Natural killer cell treated with Interleukin-12 subunit alpha and Interleukin-12 subunit beta and Interleukin-15 and Interleukin-18, amount 100 ng/mL, for 72 hours (primary cell): Measurements from ENCODE around the gene AEBP1. TPM values are rescaled to one million over a fixed set of nuclear protein-coding genes. Genes with fewer than 3 reads are reported as not detected.
A peak's percentile ranks its signal among the peaks of the same experiment; 100 is the strongest.

Source experiments
- ATAC-seq, 2 donors: fragments of 150-1000 bp; cut with Tn5 transposase in 1 of 2; sonication (Bioruptor Pico), chemical (Tn5 transposase) in 1 of 2; 2 replicates each; pipeline ENCODE4 v1.10.0; 2021
- DNase-seq: peaks from one replicate; pipeline ENCODE4 v3.0.0; 2022; ENCODE audit warnings: low spot score
- H3K27ac Mint-ChIP-seq, 2 donors: 1 replicate in 1 of 2; 2 replicates in 1 of 2; pipeline ENCODE4 v1.8.0; 2022; ENCODE audit warnings: mixed read lengths in 2 of 2, mild to moderate bottlenecking in 1 of 2, moderate library complexity in 1 of 2
- H3K27me3 Mint-ChIP-seq, 2 donors: 1 replicate in 1 of 2; 2 replicates in 1 of 2; pipeline ENCODE4 v1.8.0; 2022; ENCODE audit warnings: mixed read lengths in 2 of 2
- H3K36me3 Mint-ChIP-seq: one replicate; pipeline ENCODE4 v1.8.0; 2022; ENCODE audit warnings: mixed read lengths
- H3K4me1 Mint-ChIP-seq, 2 donors: 1 replicate in 1 of 2; 2 replicates in 1 of 2; pipeline ENCODE4 v1.8.0; 2022; ENCODE audit warnings: low read depth in 2 of 2, mixed read lengths in 2 of 2, mild to moderate bottlenecking in 1 of 2
- H3K4me3 Mint-ChIP-seq: one replicate; pipeline ENCODE4 v1.8.0; 2022; ENCODE audit warnings: mixed read lengths
- H3K9me3 Mint-ChIP-seq: 2 replicates; pipeline ENCODE4 v1.8.0; 2022; ENCODE audit warnings: mixed read lengths
- total RNA-seq, 2 donors: library from RNA; stranded (reverse); gene quantifications; one replicate each; pipeline ENCODE4 v1.2.3, GENCODE V29; 2022

Gene AEBP1
- total RNA-seq, 2 donors from 2014 or later = 1.0 to 2.4 TPM

GRCh38 chr7:44074349-44074695, 29.8 kb upstream of the AEBP1 start:
- no peaks in the 10 kb centered on the region for H3K9me3 Mint-ChIP-seq
- H3K4me1 Mint-ChIP-seq = peaks cover 21 to 24% of the 10 kb centered on the region in 2 donors
- peaks cover 7% of the 10 kb centered on the region for H3K36me3 Mint-ChIP-seq
- DNase-seq (no peak), ATAC-seq (peak in 1 of 2 donors; percentile 23)
- no peaks in the 10 kb centered on the region for H3K27me3 Mint-ChIP-seq
- peak overlapping the region; percentile 42 for H3K4me3 Mint-ChIP-seq
- H3K27ac Mint-ChIP-seq = peak overlapping the region; percentile 84 to 86

- peak overlapping the region; percentile 84 to 86 for H3K27ac Mint-ChIP-seq
- no peaks in the 10 kb centered on the region for H3K9me3 Mint-ChIP-seq
- ATAC-seq (no peak), DNase-seq (no peak)
- peaks cover 21 to 24% of the 10 kb centered on the region in 2 donors for H3K4me1 Mint-ChIP-seq
- no peaks in the 10 kb centered on the region for H3K27me3 Mint-ChIP-seq
- H3K36me3 Mint-ChIP-seq = peaks cover 7% of the 10 kb centered on the region
- no peak overlapping the region for H3K4me3 Mint-ChIP-seq
Observed at GRCh38 chr7:44075296-44076075, 28.7 kb upstream of the AEBP1 start.

GRCh38 chr7:44076101-44076895, 27.8 kb upstream of the AEBP1 start:
- Mint-ChIP-seq H3K27ac (peak overlapping the region in 1 of 2 donors; percentile 71), H3K27me3 (no peaks in the 10 kb centered on the region), H3K9me3 (no peaks in the 10 kb centered on the region), H3K4me1 (peaks cover 28 to 30% of the 10 kb centered on the region in 2 donors), H3K36me3 (peaks cover 11% of the 10 kb centered on the region), H3K4me3 (no peak overlapping the region)
- ATAC-seq (no peak), DNase-seq (no peak)

- Mint-ChIP-seq H3K9me3 (no peaks in the 10 kb centered on the region), H3K36me3 (peaks cover 12% of the 10 kb centered on the region), H3K4me3 (no peak overlapping the region), H3K27me3 (no peaks in the 10 kb centered on the region), H3K4me1 (peaks cover 30 to 32% of the 10 kb centered on the region in 2 donors), H3K27ac (peak overlapping the region; percentile 70 to 71)
- DNase-seq (no peak), ATAC-seq (no peak)
Observed at GRCh38 chr7:44077061-44077460, 27.1 kb upstream of the AEBP1 start.

GRCh38 chr7:44077681-44078091, 26.5 kb upstream of the AEBP1 start:
- Mint-ChIP-seq H3K36me3 (peaks cover 12% of the 10 kb centered on the region), H3K27ac (peak overlapping the region; percentile 70 to 71), H3K4me3 (peak overlapping the region; percentile 66), H3K4me1 (peaks cover 29 to 30% of the 10 kb centered on the region in 2 donors), H3K9me3 (no peaks in the 10 kb centered on the region), H3K27me3 (no peaks in the 10 kb centered on the region)
- peak; percentile 74 for DNase-seq
- ATAC-seq = no peak

GRCh38 chr7:44078521-44078920, 25.6 kb upstream of the AEBP1 start:
- H3K27ac Mint-ChIP-seq = peak overlapping the region; percentile 70 to 71
- H3K36me3 Mint-ChIP-seq = peaks cover 12% of the 10 kb centered on the region
- peak overlapping the region; percentile 27 for H3K4me3 Mint-ChIP-seq
- H3K9me3 Mint-ChIP-seq = no peaks in the 10 kb centered on the region
- DNase-seq = no peak
- peaks cover 34 to 39% of the 10 kb centered on the region in 2 donors for H3K4me1 Mint-ChIP-seq
- no peak for ATAC-seq
- H3K27me3 Mint-ChIP-seq = no peaks in the 10 kb centered on the region

- Mint-ChIP-seq H3K27ac (no peak overlapping the region), H3K27me3 (no peaks in the 10 kb centered on the region), H3K4me1 (peaks cover 34 to 39% of the 10 kb centered on the region in 2 donors), H3K9me3 (no peaks in the 10 kb centered on the region), H3K36me3 (peaks cover 12% of the 10 kb centered on the region), H3K4me3 (no peak overlapping the region)
- DNase-seq = peak; percentile 55
- ATAC-seq = no peak
Observed at GRCh38 chr7:44079331-44080021, 24.7 kb upstream of the AEBP1 start.

- peaks cover 12% of the 10 kb centered on the region for H3K36me3 Mint-ChIP-seq
- no peak overlapping the region for H3K4me3 Mint-ChIP-seq
- no peaks in the 10 kb centered on the region for H3K9me3 Mint-ChIP-seq
- ATAC-seq (no peak), DNase-seq (no peak)
- no peak overlapping the region for H3K27ac Mint-ChIP-seq
- H3K27me3 Mint-ChIP-seq = no peaks in the 10 kb centered on the region
- peaks cover 34 to 39% of the 10 kb centered on the region in 2 donors for H3K4me1 Mint-ChIP-seq
Observed at GRCh38 chr7:44080118-44080517, 24.0 kb upstream of the AEBP1 start.

- no peaks in the 10 kb centered on the region for H3K9me3 Mint-ChIP-seq
- ATAC-seq (no peak), DNase-seq (peak; percentile 60)
- peaks cover 34 to 39% of the 10 kb centered on the region in 2 donors for H3K4me1 Mint-ChIP-seq
- peak overlapping the region; percentile 90 to 93 for H3K27ac Mint-ChIP-seq
- H3K27me3 Mint-ChIP-seq = no peaks in the 10 kb centered on the region
- peak overlapping the region; percentile 94 for H3K4me3 Mint-ChIP-seq
- H3K36me3 Mint-ChIP-seq = peaks cover 12% of the 10 kb centered on the region
Observed at GRCh38 chr7:44080686-44081265, 23.4 kb upstream of the AEBP1 start.

GRCh38 chr7:44081266-44081748, 22.8 kb upstream of the AEBP1 start:
- H3K27me3 Mint-ChIP-seq = no peaks in the 10 kb centered on the region

GRCh38 chr7:44082541-44083207, 21.5 kb upstream of the AEBP1 start:
- ATAC-seq (peak; percentile 97 to 98), DNase-seq (peak; percentile 99)
- no peaks in the 10 kb centered on the region for H3K27me3 Mint-ChIP-seq
- peak overlapping the region; percentile 90 to 93 for H3K27ac Mint-ChIP-seq
- H3K4me1 Mint-ChIP-seq = peaks cover 27 to 32% of the 10 kb centered on the region in 2 donors
- peaks cover 9% of the 10 kb centered on the region for H3K36me3 Mint-ChIP-seq
- no peaks in the 10 kb centered on the region for H3K9me3 Mint-ChIP-seq
- H3K4me3 Mint-ChIP-seq = peak overlapping the region; percentile 94

More at GRCh38 chr7:44081266-44081748, 22.8 kb upstream of the AEBP1 start:
- H3K4me1 Mint-ChIP-seq = peaks cover 34 to 39% of the 10 kb centered on the region in 2 donors
- ATAC-seq = no peak
- peaks cover 12% of the 10 kb centered on the region for H3K36me3 Mint-ChIP-seq
- peak overlapping the region; percentile 94 for H3K4me3 Mint-ChIP-seq
- DNase-seq = peak; percentile 47
- peak overlapping the region; percentile 90 to 93 for H3K27ac Mint-ChIP-seq
- H3K9me3 Mint-ChIP-seq = no peaks in the 10 kb centered on the region

- Mint-ChIP-seq H3K9me3 (no peaks in the 10 kb centered on the region), H3K4me3 (peak overlapping the region; percentile 94), H3K27me3 (no peaks in the 10 kb centered on the region), H3K27ac (peak overlapping the region; percentile 90 to 93), H3K4me1 (peaks cover 18 to 23% of the 10 kb centered on the region in 2 donors), H3K36me3 (peaks cover 4% of the 10 kb centered on the region)
- no peak for ATAC-seq
- DNase-seq = peak; percentile 40
Observed at GRCh38 chr7:44083796-44084195, 20.3 kb upstream of the AEBP1 start.

- H3K4me1 Mint-ChIP-seq = peaks cover 18 to 23% of the 10 kb centered on the region in 2 donors
- H3K36me3 Mint-ChIP-seq = peaks cover 4% of the 10 kb centered on the region
- H3K4me3 Mint-ChIP-seq = no peak overlapping the region
- no peaks in the 10 kb centered on the region for H3K27me3 Mint-ChIP-seq
- no peaks in the 10 kb centered on the region for H3K9me3 Mint-ChIP-seq
- H3K27ac Mint-ChIP-seq = peak overlapping the region in 1 of 2 donors; percentile 93
- no peak for ATAC-seq
- no peak for DNase-seq
Observed at GRCh38 chr7:44084701-44085100, 19.4 kb upstream of the AEBP1 start.
